H9 (cell line): ENCODE measurements around the gene TAF10. TPM values are rescaled to one million over a fixed set of nuclear protein-coding genes. Genes with fewer than 3 reads are reported as not detected.
A peak's percentile ranks its signal among the peaks of the same experiment; 100 is the strongest.

ENCODE experiments used
- DNase-seq: peaks from one replicate; pipeline ENCODE4 v3.0.0-alpha.2; 2017
- H2AFZ ChIP-seq: one replicate; pipeline ENCODE4 v1.6.1; 2013; ENCODE audit warnings: mild to moderate bottlenecking, low read length, control low read depth, moderate library complexity
- H2AK5ac ChIP-seq: 2 replicates; pipeline ENCODE4 v1.6.1; 2013; ENCODE audit warnings: low read length, control low read depth, mixed read lengths; ENCODE audit not compliant: insufficient read length
- H2BK120ac ChIP-seq: one replicate; pipeline ENCODE4 v1.6.1; 2013; ENCODE audit warnings: low read depth, mild to moderate bottlenecking, low read length, control low read depth, inconsistent platforms; ENCODE audit not compliant: poor library complexity, severe bottlenecking
- H2BK12ac ChIP-seq: 2 replicates; pipeline ENCODE4 v1.6.1; 2013; ENCODE audit warnings: low read length, control low read depth, mixed read lengths, low read depth; ENCODE audit not compliant: insufficient read length
- H2BK15ac ChIP-seq: 2 replicates; pipeline ENCODE4 v1.6.1; 2013; ENCODE audit warnings: low read depth, low read length, control low read depth
- H2BK20ac ChIP-seq: one replicate; pipeline ENCODE4 v1.6.1; 2013; ENCODE audit warnings: low read depth, mild to moderate bottlenecking, low read length, control low read depth, inconsistent platforms; ENCODE audit not compliant: poor library complexity, severe bottlenecking
- H2BK5ac ChIP-seq: 2 replicates; pipeline ENCODE4 v1.6.1; 2013; ENCODE audit warnings: low read length, control low read depth, mixed read lengths; ENCODE audit not compliant: insufficient read length
- H3K14ac ChIP-seq: 2 replicates; pipeline ENCODE4 v1.6.1; 2013; ENCODE audit warnings: low read length, control low read depth; ENCODE audit not compliant: insufficient read depth
- H3K18ac ChIP-seq: 2 replicates; pipeline ENCODE4 v1.6.1; 2013; ENCODE audit warnings: low read depth, mild to moderate bottlenecking, mixed read lengths, low read length, control low read depth; ENCODE audit not compliant: insufficient read length
- H3K23ac ChIP-seq: 2 replicates; pipeline ENCODE4 v1.6.1; 2013; ENCODE audit warnings: low read length, control low read depth, mixed read lengths, low read depth; ENCODE audit not compliant: insufficient read length
- H3K23me2 ChIP-seq: 2 replicates; pipeline ENCODE4 v1.6.1; 2013; ENCODE audit warnings: low read depth, mild to moderate bottlenecking, mixed read lengths, low read length, control low read depth; ENCODE audit not compliant: insufficient read length, poor library complexity, severe bottlenecking
- H3K27ac ChIP-seq: 2 replicates; pipeline ENCODE4 v1.5.1; 2013; ENCODE audit warnings: low read length, control low read depth, mixed read lengths, low read depth; ENCODE audit not compliant: insufficient read length
- H3K27me3 ChIP-seq: 2 replicates; pipeline ENCODE4 v1.6.1; 2013; ENCODE audit warnings: low read length, control low read depth, inconsistent platforms; ENCODE audit not compliant: insufficient read depth
- H3K4ac ChIP-seq: 2 replicates; pipeline ENCODE4 v1.6.1; 2013; ENCODE audit warnings: low read depth, mild to moderate bottlenecking, control low read depth, inconsistent platforms, low read length, moderate library complexity
- H3K4me1 ChIP-seq: 2 replicates; pipeline ENCODE4 v1.6.1; 2013; ENCODE audit warnings: low read length, control low read depth, inconsistent platforms; ENCODE audit not compliant: insufficient read depth
- H3K4me2 ChIP-seq: 2 replicates; pipeline ENCODE4 v1.6.1; 2013; ENCODE audit warnings: low read length, control low read depth, mixed read lengths; ENCODE audit not compliant: insufficient read length, insufficient read depth
- H3K56ac ChIP-seq: 2 replicates; pipeline ENCODE4 v1.6.1; 2013; ENCODE audit warnings: low read depth, mild to moderate bottlenecking, mixed read lengths, low read length, control low read depth; ENCODE audit not compliant: insufficient read length
- H3K79me1 ChIP-seq: 2 replicates; pipeline ENCODE4 v1.6.1; 2013; ENCODE audit warnings: low read depth, mild to moderate bottlenecking, moderate library complexity, low read length, control low read depth, inconsistent platforms; ENCODE audit not compliant: insufficient read depth, poor library complexity, severe bottlenecking
- H3K79me2 ChIP-seq: 2 replicates; pipeline ENCODE4 v1.6.1; 2013; ENCODE audit warnings: low read length, control low read depth, inconsistent platforms; ENCODE audit not compliant: insufficient read depth
- H3K9ac ChIP-seq: 2 replicates; pipeline ENCODE4 v1.6.1; 2013; ENCODE audit warnings: low read length, control low read depth, mixed read lengths; ENCODE audit not compliant: insufficient read length; ENCODE audit errors: extremely low read depth
- H3K9me3 ChIP-seq: one replicate; pipeline ENCODE4 v1.6.1; 2013; ENCODE audit warnings: low read depth, low read length, inconsistent platforms; ENCODE audit not compliant: control insufficient read depth
- H3T11ph ChIP-seq: one replicate; pipeline ENCODE4 v1.6.1; 2013; ENCODE audit warnings: mild to moderate bottlenecking, low read length, control low read depth, inconsistent platforms
- H4K20me1 ChIP-seq: one replicate; pipeline ENCODE4 v1.6.1; 2013; ENCODE audit not compliant: control insufficient read depth, insufficient read length, insufficient read depth
- H4K5ac ChIP-seq: 2 replicates; pipeline ENCODE4 v1.6.1; 2013; ENCODE audit warnings: low read depth, mild to moderate bottlenecking, mixed read lengths, low read length, control low read depth; ENCODE audit not compliant: insufficient read length
- H4K8ac ChIP-seq: replicated peaks from 2 replicates; pipeline ENCODE4 v1.6.1; 2013; ENCODE audit warnings: low read length, control low read depth, mixed read lengths, low read depth; ENCODE audit not compliant: insufficient read length
- H4K91ac ChIP-seq: 2 replicates; pipeline ENCODE4 v1.6.1; 2013; ENCODE audit warnings: low read depth, mild to moderate bottlenecking, moderate library complexity, mixed read lengths, low read length, control low read depth; ENCODE audit not compliant: insufficient read length
- H3K27ac Mint-ChIP-seq, 3 experiments: 2 replicates in 2 of 3; 3 replicates in 1 of 3; pipeline ENCODE4 v1.8.0; 2020 to 2021; ENCODE audit warnings: mixed read lengths in 3 of 3, mild to moderate bottlenecking in 1 of 3, moderate library complexity in 1 of 3
- H3K27me3 Mint-ChIP-seq: 2 replicates; pipeline ENCODE4 v1.8.0; 2021; ENCODE audit warnings: low read depth, mild to moderate bottlenecking, moderate library complexity, mixed read lengths
- H3K36me3 Mint-ChIP-seq, 3 experiments: 2 replicates in 2 of 3; 3 replicates in 1 of 3; pipeline ENCODE4 v1.8.0; 2020 to 2021; ENCODE audit warnings: low read depth in 3 of 3, mixed read lengths in 3 of 3; ENCODE audit not compliant: insufficient read depth in 1 of 3
- H3K4me1 Mint-ChIP-seq, 2 experiments: 2 replicates each; pipeline ENCODE4 v1.8.0; 2020; ENCODE audit warnings: mixed read lengths in 2 of 2
- H3K4me3 Mint-ChIP-seq, 2 experiments: 2 replicates in 1 of 2; 3 replicates in 1 of 2; pipeline ENCODE4 v1.8.0; 2020 to 2021; ENCODE audit warnings: mild to moderate bottlenecking in 2 of 2, mixed read lengths in 2 of 2, moderate library complexity in 1 of 2
- H3K9me3 Mint-ChIP-seq, 2 experiments: 2 replicates in 1 of 2; 3 replicates in 1 of 2; pipeline ENCODE4 v1.8.0; 2020; ENCODE audit warnings: mild to moderate bottlenecking in 2 of 2, mixed read lengths in 2 of 2, moderate library complexity in 1 of 2
- CTCF ChIP-seq: fragments of 200-600 bp; sonication (generic); conservative IDR thresholded peaks from 3 replicates; pipeline ENCODE4 v1.8.0; 2021; ENCODE audit warnings: antibody characterized with exemption, mild to moderate bottlenecking
- WGBS: extraction: QIAGEN DNeasy Blood & Tissue Kit; methylation state at CpG from one replicate; pipeline ENCODE4 v1.1.7; 2013; ENCODE audit warnings: missing lambda C conversion rate, low lambda C conversion rate, mixed read lengths; ENCODE audit not compliant: insufficient read length; ENCODE audit errors: extremely low coverage; 5-methylcytosine and 5-hydroxymethylcytosine counted together
- total RNA-seq: library from RNA; stranded (reverse); gene quantifications from 2 replicates; pipeline ENCODE4 v1.2.1, GENCODE V29; 2021

TAF10 gene
- total RNA-seq, 1 experiment from 2014 or later: 198 TPM

DNA sequence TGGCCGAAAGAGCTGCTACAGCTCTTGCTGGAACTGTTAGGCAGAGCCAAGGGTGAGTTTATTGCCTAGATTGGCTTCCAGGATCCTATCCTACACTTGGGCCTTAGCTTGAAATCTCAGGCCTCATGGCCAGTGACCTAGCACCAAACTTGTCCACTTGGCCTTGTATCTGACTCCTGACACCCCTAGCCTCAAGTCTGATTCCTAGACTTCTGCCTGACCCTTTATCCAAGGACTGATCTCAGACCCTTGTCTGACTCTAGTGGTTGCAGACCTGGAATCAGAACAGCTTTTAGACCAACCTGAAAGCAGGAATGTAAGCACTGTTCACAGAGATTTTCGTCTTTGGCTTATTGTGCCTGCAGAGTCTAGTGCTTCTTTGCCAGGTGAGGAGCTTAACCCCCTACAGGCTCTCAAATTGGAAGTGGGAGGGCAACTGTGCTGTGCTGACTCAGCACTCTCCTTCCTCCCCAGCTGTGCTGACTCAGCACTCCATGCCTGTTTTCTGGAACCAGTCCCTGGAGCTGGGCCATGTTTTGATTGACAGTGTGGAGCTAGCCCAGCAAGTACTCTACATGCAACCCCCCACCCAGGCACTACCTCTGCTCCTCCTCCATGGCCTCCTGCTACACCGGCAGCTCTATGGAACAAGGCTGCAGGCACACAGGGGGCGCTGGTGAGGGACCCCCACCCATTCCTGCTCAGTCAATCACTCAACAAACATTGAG is 43.7 kb downstream of the TAF10 start:
- H3K36me3 Mint-ChIP-seq: no peaks in the 10 kb centered on the region; a peak in 2 of 7 replicates
- no peak overlapping the region for H3K9ac ChIP-seq
- peak; percentile 61 for TF ChIP-seq CTCF
- H3K4me1 Mint-ChIP-seq: peaks cover 24 to 25% of the 10 kb centered on the region in 2 experiments
- no peaks in the 10 kb centered on the region for H4K20me1 ChIP-seq
- peaks cover 6% of the 10 kb centered on the region; the same call in 1 of the 2 replicates for H3K4me1 ChIP-seq
- no peak overlapping the region for H4K91ac ChIP-seq
- H3K4me3 Mint-ChIP-seq: no peak overlapping the region
- no peak overlapping the region for H2AK5ac ChIP-seq
- no peak overlapping the region for H3K18ac ChIP-seq
- no peaks in the 10 kb centered on the region for H3K27me3 ChIP-seq
- no peaks in the 10 kb centered on the region for H3K9me3 ChIP-seq
- no peaks in the 10 kb centered on the region for H3K23me2 ChIP-seq
- no peak overlapping the region for H3T11ph ChIP-seq
- no peak overlapping the region for H2BK120ac ChIP-seq
- no CpG with 5 or more reads among the region's 4 CpGs for WGBS
- H3K56ac ChIP-seq: no peak overlapping the region
- H3K14ac ChIP-seq: no peak overlapping the region; the same call in 1 of the 2 replicates
- no peak overlapping the region for H2BK12ac ChIP-seq
- no peak overlapping the region for H3K27ac ChIP-seq
- no peak overlapping the region for H4K8ac ChIP-seq
- no peak overlapping the region for H3K4ac ChIP-seq
- no peaks in the 10 kb centered on the region for H3K79me2 ChIP-seq
- H3K27me3 Mint-ChIP-seq: no peaks in the 10 kb centered on the region
- H2AFZ ChIP-seq: no peak overlapping the region
- no peak overlapping the region for H3K4me2 ChIP-seq
- no peaks in the 10 kb centered on the region for H3K79me1 ChIP-seq
- no peak overlapping the region for H2BK20ac ChIP-seq
- DNase-seq: peak; percentile 73
- no peak overlapping the region for H4K5ac ChIP-seq
- no peaks in the 10 kb centered on the region; a peak in 2 of 5 replicates for H3K9me3 Mint-ChIP-seq
- peak overlapping the region in 1 of 3 experiments; percentile 69; a peak in 1 of 7 replicates for H3K27ac Mint-ChIP-seq
- H2BK15ac ChIP-seq: no peak overlapping the region
- no peak overlapping the region for H2BK5ac ChIP-seq
- no peak overlapping the region for H3K23ac ChIP-seq
